ENCODE results near the gene SPG21. TPM values are rescaled to one million over a fixed set of nuclear protein-coding genes. Genes with fewer than 3 reads are reported as not detected.

Gene SPG21
- total RNA-seq, 1 donor from 2014 or later = 101 TPM

- Mint-ChIP-seq H3K27me3 (no peaks in the 10 kb centered on the region), H3K9me3 (ENCODE audit: low read depth) (no peaks in the 10 kb centered on the region), H3K27ac (no peak overlapping the region), H3K36me3 (ENCODE audit: insufficient read depth) (peaks cover 22% of the 10 kb centered on the region), H3K4me3 (ENCODE audit: low read depth) (no peak overlapping the region), H3K4me1 (ENCODE audit: low read depth) (peaks cover 5% of the 10 kb centered on the region)
- no peak for DNase-seq (ENCODE audit: low spot score, unreplicated experiment)
- no peak for TF ChIP-seq CTCF (IDR thresholded peaks at IDR 0.05; ENCODE audit: unreplicated experiment)
Measured at GRCh38 chr15:64981812-64982431, 7.8 kb downstream of the SPG21 start.

GRCh38 chr15:64979252-64979710 is 10.4 kb downstream of the SPG21 start:
- no peak for TF ChIP-seq CTCF (IDR thresholded peaks at IDR 0.05; ENCODE audit: unreplicated experiment)
- H3K27me3 Mint-ChIP-seq = no peaks in the 10 kb centered on the region
- H3K9me3 Mint-ChIP-seq (ENCODE audit: low read depth) = no peaks in the 10 kb centered on the region
- no peaks in the 10 kb centered on the region for H3K4me1 Mint-ChIP-seq (ENCODE audit: low read depth)
- DNase-seq (ENCODE audit: low spot score, unreplicated experiment) = no peak
- no peak overlapping the region for H3K4me3 Mint-ChIP-seq (ENCODE audit: low read depth)
- peaks cover 20% of the 10 kb centered on the region for H3K36me3 Mint-ChIP-seq (ENCODE audit: insufficient read depth)
- H3K27ac Mint-ChIP-seq = peak overlapping the region; percentile 8

GRCh38 chr15:64975390-64975789 is 14.3 kb downstream of the SPG21 start:
- Mint-ChIP-seq H3K36me3 (ENCODE audit: insufficient read depth) (peaks cover 24% of the 10 kb centered on the region), H3K9me3 (ENCODE audit: low read depth) (no peaks in the 10 kb centered on the region)
- no peak for DNase-seq (ENCODE audit: low spot score, unreplicated experiment)

GRCh38 chr15:64970698-64971097 is 19.0 kb downstream of the SPG21 start:
- H3K27me3 Mint-ChIP-seq = no peaks in the 10 kb centered on the region
- H3K4me3 Mint-ChIP-seq (ENCODE audit: low read depth) = no peak overlapping the region
- no peak overlapping the region for H3K27ac Mint-ChIP-seq
- H3K36me3 Mint-ChIP-seq (ENCODE audit: insufficient read depth) = peaks cover 17% of the 10 kb centered on the region
- no peaks in the 10 kb centered on the region for H3K9me3 Mint-ChIP-seq (ENCODE audit: low read depth)
- no peak for TF ChIP-seq CTCF (IDR thresholded peaks at IDR 0.05; ENCODE audit: unreplicated experiment)
- no peaks in the 10 kb centered on the region for H3K4me1 Mint-ChIP-seq (ENCODE audit: low read depth)
- DNase-seq (ENCODE audit: low spot score, unreplicated experiment) = no peak

More at GRCh38 chr15:64975390-64975789, 14.3 kb downstream of the SPG21 start:
- TF ChIP-seq CTCF (IDR thresholded peaks at IDR 0.05; ENCODE audit: unreplicated experiment) = no peak
- Mint-ChIP-seq H3K4me3 (ENCODE audit: low read depth) (no peak overlapping the region), H3K27me3 (no peaks in the 10 kb centered on the region), H3K4me1 (ENCODE audit: low read depth) (no peaks in the 10 kb centered on the region), H3K27ac (no peak overlapping the region)

GRCh38 chr15:64969401-64969800 is 20.3 kb downstream of the SPG21 start:
- Mint-ChIP-seq H3K4me3 (ENCODE audit: low read depth) (no peak overlapping the region), H3K27me3 (no peaks in the 10 kb centered on the region), H3K9me3 (ENCODE audit: low read depth) (no peaks in the 10 kb centered on the region), H3K27ac (no peak overlapping the region), H3K4me1 (ENCODE audit: low read depth) (no peaks in the 10 kb centered on the region), H3K36me3 (ENCODE audit: insufficient read depth) (peaks cover 22% of the 10 kb centered on the region)
- no peak for TF ChIP-seq CTCF (IDR thresholded peaks at IDR 0.05; ENCODE audit: unreplicated experiment)
- DNase-seq (ENCODE audit: low spot score, unreplicated experiment) = no peak

All from progenitor cell of endocrine pancreas (in vitro differentiated cells).